HepG2 (cell line): ENCODE measurements around the gene UBE2D4. TPM values are rescaled to one million over a fixed set of nuclear protein-coding genes. Genes with fewer than 3 reads are reported as not detected.

Experiments
- SNAI1 ChIP-seq: sonication (generic); formaldehyde crosslinking; IDR thresholded peaks from 2 replicates; pipeline ENCODE4 v1.5.0; 2020; ENCODE audit warnings: mild to moderate bottlenecking, missing genetic modification reagents, borderline replicate concordance
- polyA plus RNA-seq, 8 experiments: library from polyadenylated mRNA; depleted of rRNA in 3 of 8; stranded (reverse) in 7 of 8; unstranded in 1 of 8; fragments of >200 nt; fragmentation: Illumina TruSeq in 4 of 8; extraction: Trizol in 4 of 8; gene quantifications; 2 replicates each; pipeline versions ENCODE4 v1.2.1 to v1.2.3, GENCODE V29; 2011 to 2016; ENCODE audit warnings: low read depth in 4 of 8, missing spikeins in 1 of 8, mixed read lengths in 1 of 8; ENCODE audit not compliant: insufficient read depth in 1 of 8
- total RNA-seq, 5 experiments: library from RNA; depleted of rRNA; stranded (reverse); fragments of >200 nt; fragmentation: Illumina TruSeq; extraction: Trizol; gene quantifications; 2 replicates each; pipeline ENCODE4 v1.2.3, GENCODE V29; 2016; ENCODE audit warnings: low read depth in 1 of 5
- TF ChIP-seq, protein P1 (sequence below), 2 experiments: fragments of 450-650 bp in 1 of 2; sonication (generic) in 1 of 2; formaldehyde crosslinking in 1 of 2; IDR thresholded peaks; 2 replicates each; pipeline versions ENCODE4 v1.6.1 to v1.8.0; 2016 to 2022; ENCODE audit warnings: antibody characterized with exemption in 1 of 2, mild to moderate bottlenecking in 1 of 2, missing genetic modification reagents in 1 of 2

Gene UBE2D4
- total and polyA plus RNA-seq, 2 of the 13 experiments (the other 11 are each of a cell fraction or from before 2014, with no cell fraction given): 9.9 to 16.0 TPM

DNA sequence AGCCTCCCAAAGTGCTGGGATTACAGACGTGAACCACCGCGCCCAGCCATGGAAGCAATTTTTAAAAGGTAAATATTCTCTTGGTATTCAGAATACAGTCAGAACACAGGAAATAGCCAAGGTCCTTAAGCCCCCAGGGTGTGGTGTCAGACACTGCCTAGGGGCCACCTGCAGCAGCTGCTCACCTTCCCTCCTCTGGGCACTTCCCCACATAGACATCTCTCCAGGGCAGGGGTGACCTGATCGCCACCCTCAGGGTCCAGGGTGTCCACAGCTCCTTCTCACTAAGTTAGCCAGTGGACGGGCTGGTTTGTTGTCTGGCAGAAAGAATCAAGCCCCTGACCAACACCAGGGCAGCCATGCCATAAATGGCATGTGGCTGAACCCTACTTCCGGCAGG lies 35.8 kb upstream of the UBE2D4 start (continued):
- TF ChIP-seq, protein P1, sequence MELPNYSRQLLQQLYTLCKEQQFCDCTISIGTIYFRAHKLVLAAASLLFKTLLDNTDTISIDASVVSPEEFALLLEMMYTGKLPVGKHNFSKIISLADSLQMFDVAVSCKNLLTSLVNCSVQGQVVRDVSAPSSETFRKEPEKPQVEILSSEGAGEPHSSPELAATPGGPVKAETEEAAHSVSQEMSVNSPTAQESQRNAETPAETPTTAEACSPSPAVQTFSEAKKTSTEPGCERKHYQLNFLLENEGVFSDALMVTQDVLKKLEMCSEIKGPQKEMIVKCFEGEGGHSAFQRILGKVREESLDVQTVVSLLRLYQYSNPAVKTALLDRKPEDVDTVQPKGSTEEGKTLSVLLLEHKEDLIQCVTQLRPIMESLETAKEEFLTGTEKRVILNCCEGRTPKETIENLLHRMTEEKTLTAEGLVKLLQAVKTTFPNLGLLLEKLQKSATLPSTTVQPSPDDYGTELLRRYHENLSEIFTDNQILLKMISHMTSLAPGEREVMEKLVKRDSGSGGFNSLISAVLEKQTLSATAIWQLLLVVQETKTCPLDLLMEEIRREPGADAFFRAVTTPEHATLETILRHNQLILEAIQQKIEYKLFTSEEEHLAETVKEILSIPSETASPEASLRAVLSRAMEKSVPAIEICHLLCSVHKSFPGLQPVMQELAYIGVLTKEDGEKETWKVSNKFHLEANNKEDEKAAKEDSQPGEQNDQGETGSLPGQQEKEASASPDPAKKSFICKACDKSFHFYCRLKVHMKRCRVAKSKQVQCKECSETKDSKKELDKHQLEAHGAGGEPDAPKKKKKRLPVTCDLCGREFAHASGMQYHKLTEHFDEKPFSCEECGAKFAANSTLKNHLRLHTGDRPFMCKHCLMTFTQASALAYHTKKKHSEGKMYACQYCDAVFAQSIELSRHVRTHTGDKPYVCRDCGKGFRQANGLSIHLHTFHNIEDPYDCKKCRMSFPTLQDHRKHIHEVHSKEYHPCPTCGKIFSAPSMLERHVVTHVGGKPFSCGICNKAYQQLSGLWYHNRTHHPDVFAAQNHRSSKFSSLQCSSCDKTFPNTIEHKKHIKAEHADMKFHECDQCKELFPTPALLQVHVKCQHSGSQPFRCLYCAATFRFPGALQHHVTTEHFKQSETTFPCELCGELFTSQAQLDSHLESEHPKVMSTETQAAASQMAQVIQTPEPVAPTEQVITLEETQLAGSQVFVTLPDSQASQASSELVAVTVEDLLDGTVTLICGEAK (IDR thresholded peaks at IDR 0.05): no peak
- TF ChIP-seq, protein P1 (CRISPR knock-in tag; IDR thresholded peaks at IDR 0.05): no peak
- no peak for TF ChIP-seq SNAI1 (CRISPR knock-in tag)
